SK-N-SH (cell line): Measurements from ENCODE around the gene DZIP3. TPM values are rescaled to one million over a fixed set of nuclear protein-coding genes. Genes with fewer than 3 reads are reported as not detected.

ENCODE experiments used
- CTCF ChIA-PET: fragments of 300-600, 350-600 bp; formaldehyde crosslinking; extraction: SDS; loops from one replicate; lab custom pipeline; 2021; lab: Yijun Ruan, JAX
- POLR2A ChIA-PET: fragments of 350-600 bp; sonication (Branson Sonifier 250); formaldehyde crosslinking; extraction: SDS; loops from one replicate; lab custom pipeline; 2020; ENCODE audit warnings: antibody characterized with exemption, inconsistent platforms; lab: Yijun Ruan, JAX
- DNase-seq: peaks from one replicate; pipeline ENCODE4 v3.0.0; 2012
- H2AFZ ChIP-seq: fragments of 200-600 bp; sonication (generic); 2 replicates; pipeline ENCODE4 v1.8.1; 2016; ENCODE audit warnings: antibody characterized with exemption, mild to moderate bottlenecking, low read depth
- H3F3A ChIP-seq: fragments of 200-600 bp; sonication (generic); replicated peaks from 2 replicates; pipeline ENCODE3; 2016; ENCODE audit warnings: antibody characterized with exemption, mild to moderate bottlenecking; ENCODE audit not compliant: insufficient read depth
- H3K27ac ChIP-seq, 2 experiments: fragments of 200-500 bp in 1 of 2; fragments of 200-600 bp in 1 of 2; sonication (Bioruptor generic) in 1 of 2; sonication (generic), shearing (Covaris generic) in 1 of 2; 2 replicates each; pipeline versions ENCODE4 v1.5.1 to v1.6.1; 2014 to 2016; ENCODE audit warnings: low read depth in 2 of 2, inconsistent platforms in 1 of 2, low read length in 1 of 2, mild to moderate bottlenecking in 1 of 2, mixed read lengths in 1 of 2
- H3K27me3 ChIP-seq: fragments of 200-600 bp; sonication (generic), shearing (Covaris generic); 2 replicates; pipeline ENCODE4 v1.6.1; 2016; ENCODE audit warnings: mixed run types; ENCODE audit not compliant: insufficient read depth
- H3K36me3 ChIP-seq, 2 experiments: fragments of 200-500 bp in 1 of 2; fragments of 200-600 bp in 1 of 2; sonication (Bioruptor generic) in 1 of 2; sonication (generic) in 1 of 2; replicated peaks in 1 of 2; 2 replicates each; pipeline versions ENCODE3 to v1.5.1; 2014 to 2016; ENCODE audit warnings: low read length in 1 of 2, mild to moderate bottlenecking in 1 of 2; ENCODE audit not compliant: insufficient read depth in 2 of 2, control insufficient read depth in 1 of 2
- H3K4me1 ChIP-seq, 2 experiments: fragments of 200-500 bp in 1 of 2; fragments of 200-600 bp in 1 of 2; sonication (Bioruptor generic) in 1 of 2; sonication (generic), shearing (Covaris generic) in 1 of 2; 2 replicates each; pipeline versions ENCODE4 v1.5.1 to v1.6.1; 2014 to 2016; ENCODE audit warnings: low read depth in 1 of 2, low read length in 1 of 2, mixed run types in 1 of 2; ENCODE audit not compliant: insufficient read depth in 2 of 2, control insufficient read depth in 1 of 2
- H3K4me2 ChIP-seq: fragments of 200-600 bp; sonication (generic), shearing (Covaris generic); 2 replicates; pipeline ENCODE4 v1.6.1; 2017; ENCODE audit warnings: mixed run types
- H3K4me3 ChIP-seq, 2 experiments: fragments of 200-500 bp in 1 of 2; fragments of 200-600 bp in 1 of 2; sonication (Bioruptor generic) in 1 of 2; sonication (generic), shearing (Covaris generic) in 1 of 2; 2 replicates each; pipeline versions ENCODE4 v1.5.1 to v1.8.1; 2014 to 2016; ENCODE audit warnings: low read depth in 2 of 2, inconsistent platforms in 1 of 2, low read length in 1 of 2, mild to moderate bottlenecking in 1 of 2, mixed read lengths in 1 of 2, moderate library complexity in 1 of 2
- H3K79me2 ChIP-seq: fragments of 200-600 bp; sonication (generic); 2 replicates; pipeline ENCODE4 v1.8.1; 2017; ENCODE audit warnings: mild to moderate bottlenecking; ENCODE audit not compliant: insufficient read depth
- H3K9ac ChIP-seq: fragments of 200-600 bp; sonication (generic); 2 replicates; pipeline ENCODE4 v1.6.1; 2017; ENCODE audit warnings: mixed run types
- H3K9me2 ChIP-seq: fragments of 200-600 bp; sonication (generic); 2 replicates; pipeline ENCODE4 v1.6.1; 2017; ENCODE audit warnings: mixed run types
- H3K9me3 ChIP-seq: fragments of 200-600 bp; sonication (generic); 2 replicates; pipeline ENCODE4 v1.6.1; 2017; ENCODE audit warnings: mixed run types, mild to moderate bottlenecking, moderate library complexity
- H4K20me1 ChIP-seq: fragments of 200-600 bp; sonication (generic); 2 replicates; pipeline ENCODE4 v1.6.1; 2017; ENCODE audit warnings: mild to moderate bottlenecking, mixed run types; ENCODE audit not compliant: insufficient read depth
- CHD2 ChIP-seq: fragments of 150-350 bp; IDR thresholded peaks from 2 replicates; pipeline ENCODE4 v1.6.1; 2018; ENCODE audit warnings: low read length; ENCODE audit not compliant: partially characterized antibody
- ELF1 ChIP-seq: IDR thresholded peaks from 2 replicates; pipeline ENCODE4 v1.4.0; 2012
- EZH2phosphoT487 ChIP-seq: fragments of 200-600 bp; sonication (generic); IDR thresholded peaks from 2 replicates; pipeline ENCODE4 v1.6.1; 2017; ENCODE audit warnings: low read depth, mixed run types, mild to moderate bottlenecking, antibody characterized with exemption, moderate library complexity, borderline replicate concordance
- FOSL2 ChIP-seq: IDR thresholded peaks from 2 replicates; pipeline ENCODE4 v1.4.0; 2012; ENCODE audit warnings: low read depth, mild to moderate bottlenecking, moderate library complexity, borderline replicate concordance
- FOXM1 ChIP-seq: IDR thresholded peaks from 2 replicates; pipeline ENCODE4 v1.4.0; 2012; ENCODE audit warnings: low read depth, mild to moderate bottlenecking
- JUND ChIP-seq: IDR thresholded peaks from 2 replicates; pipeline ENCODE4 v1.4.0; 2012
- MEF2A ChIP-seq: IDR thresholded peaks from 2 replicates; pipeline ENCODE4 v1.4.0; 2012; ENCODE audit warnings: low read depth, borderline replicate concordance
- PBX3 ChIP-seq: IDR thresholded peaks from 2 replicates; pipeline ENCODE4; 2012
- RFX5 ChIP-seq: IDR thresholded peaks from 2 replicates; pipeline ENCODE4 v1.6.1; 2012; ENCODE audit warnings: mild to moderate bottlenecking, improper control_type of control experiment, low read length
- RXRA ChIP-seq: IDR thresholded peaks from 2 replicates; pipeline ENCODE4 v1.4.0; 2012; ENCODE audit warnings: low read depth, mild to moderate bottlenecking, borderline replicate concordance
- SMC3 ChIP-seq: IDR thresholded peaks from 2 replicates; pipeline ENCODE4 v1.6.1; 2012; ENCODE audit warnings: low read depth, low read length, improper control_type of control experiment
- TAF1 ChIP-seq: IDR thresholded peaks from 2 replicates; pipeline ENCODE4 v1.6.1; 2012; ENCODE audit warnings: low read depth, mild to moderate bottlenecking, low read length, moderate library complexity, borderline replicate concordance
- TCF12 ChIP-seq: IDR thresholded peaks from 2 replicates; pipeline ENCODE4 v1.4.0; 2012
- YY1 ChIP-seq: IDR thresholded peaks from 2 replicates; pipeline ENCODE4 v1.4.0; 2012; ENCODE audit warnings: low read depth, mild to moderate bottlenecking
- WGBS: methylation state at CpG from one replicate; pipeline ENCODE4 v1.1.6; 2017; ENCODE audit warnings: low lambda C conversion rate; 5-methylcytosine and 5-hydroxymethylcytosine counted together
- polyA plus RNA-seq, 3 experiments: library from polyadenylated mRNA; depleted of rRNA; stranded (reverse); fragments of >200 nt; gene quantifications; 2 replicates each; pipeline ENCODE4 v1.2.3, GENCODE V29; 2012
- TF ChIP-seq, protein P1 (sequence below): fragments of 150-350 bp; IDR thresholded peaks from 2 replicates; pipeline ENCODE4 v1.6.1; 2017; ENCODE audit warnings: antibody characterized with exemption, low read length, low read depth, borderline replicate concordance
- TF ChIP-seq, protein P2 (sequence below): IDR thresholded peaks from 2 replicates; pipeline ENCODE4 v1.6.1; 2012; ENCODE audit warnings: mild to moderate bottlenecking, low read depth, low read length, moderate library complexity

DZIP3 gene
- polyA plus RNA-seq, 1 of the 3 experiments (the other 2 are of a cell fraction): 6.3 TPM

- peaks cover 75% of the 10 kb centered on the region for H3K79me2 ChIP-seq
- peak; percentile 2 for DNase-seq
- peak overlapping the region; percentile 88; the same call in 1 of the 2 replicates for H3K9ac ChIP-seq
- H3K36me3 ChIP-seq: no peaks in the 10 kb centered on the region
- H3K9me3 ChIP-seq: no peaks in the 10 kb centered on the region
- WGBS: 20% methylated on average over 4 of the region's 4 CpGs
- H2AFZ ChIP-seq: no peak overlapping the region; the same call in 1 of the 2 replicates
- H3K27ac ChIP-seq: peak overlapping the region; percentile 25 to 94; a peak in 3 of 4 replicates
- peak overlapping the region; percentile 85 to 98 for H3K4me3 ChIP-seq
- CTCF ChIA-PET: interaction anchor here (1.1 to 2.3 kb wide), 3 partner anchors 9 to 328 kb away, joined by 3 to 8 read pairs (median 6); no protein-coding TSS in a partner anchor
- no peaks in the 10 kb centered on the region for H4K20me1 ChIP-seq
- TF ChIP-seq EZH2phosphoT487 (no peak), TAF1 (no peak), YY1 (no peak), RFX5 (no peak), CHD2 (no peak), FOXM1 (no peak), TCF12 (no peak), JUND (no peak), FOSL2 (no peak), RXRA (no peak), SMC3 (no peak)
- TF ChIP-seq, protein P1, sequence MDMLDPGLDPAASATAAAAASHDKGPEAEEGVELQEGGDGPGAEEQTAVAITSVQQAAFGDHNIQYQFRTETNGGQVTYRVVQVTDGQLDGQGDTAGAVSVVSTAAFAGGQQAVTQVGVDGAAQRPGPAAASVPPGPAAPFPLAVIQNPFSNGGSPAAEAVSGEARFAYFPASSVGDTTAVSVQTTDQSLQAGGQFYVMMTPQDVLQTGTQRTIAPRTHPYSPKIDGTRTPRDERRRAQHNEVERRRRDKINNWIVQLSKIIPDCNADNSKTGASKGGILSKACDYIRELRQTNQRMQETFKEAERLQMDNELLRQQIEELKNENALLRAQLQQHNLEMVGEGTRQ: no peak
- TF ChIP-seq, protein P2, sequence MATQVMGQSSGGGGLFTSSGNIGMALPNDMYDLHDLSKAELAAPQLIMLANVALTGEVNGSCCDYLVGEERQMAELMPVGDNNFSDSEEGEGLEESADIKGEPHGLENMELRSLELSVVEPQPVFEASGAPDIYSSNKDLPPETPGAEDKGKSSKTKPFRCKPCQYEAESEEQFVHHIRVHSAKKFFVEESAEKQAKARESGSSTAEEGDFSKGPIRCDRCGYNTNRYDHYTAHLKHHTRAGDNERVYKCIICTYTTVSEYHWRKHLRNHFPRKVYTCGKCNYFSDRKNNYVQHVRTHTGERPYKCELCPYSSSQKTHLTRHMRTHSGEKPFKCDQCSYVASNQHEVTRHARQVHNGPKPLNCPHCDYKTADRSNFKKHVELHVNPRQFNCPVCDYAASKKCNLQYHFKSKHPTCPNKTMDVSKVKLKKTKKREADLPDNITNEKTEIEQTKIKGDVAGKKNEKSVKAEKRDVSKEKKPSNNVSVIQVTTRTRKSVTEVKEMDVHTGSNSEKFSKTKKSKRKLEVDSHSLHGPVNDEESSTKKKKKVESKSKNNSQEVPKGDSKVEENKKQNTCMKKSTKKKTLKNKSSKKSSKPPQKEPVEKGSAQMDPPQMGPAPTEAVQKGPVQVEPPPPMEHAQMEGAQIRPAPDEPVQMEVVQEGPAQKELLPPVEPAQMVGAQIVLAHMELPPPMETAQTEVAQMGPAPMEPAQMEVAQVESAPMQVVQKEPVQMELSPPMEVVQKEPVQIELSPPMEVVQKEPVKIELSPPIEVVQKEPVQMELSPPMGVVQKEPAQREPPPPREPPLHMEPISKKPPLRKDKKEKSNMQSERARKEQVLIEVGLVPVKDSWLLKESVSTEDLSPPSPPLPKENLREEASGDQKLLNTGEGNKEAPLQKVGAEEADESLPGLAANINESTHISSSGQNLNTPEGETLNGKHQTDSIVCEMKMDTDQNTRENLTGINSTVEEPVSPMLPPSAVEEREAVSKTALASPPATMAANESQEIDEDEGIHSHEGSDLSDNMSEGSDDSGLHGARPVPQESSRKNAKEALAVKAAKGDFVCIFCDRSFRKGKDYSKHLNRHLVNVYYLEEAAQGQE: no peak
- TF ChIP-seq, all 33 proteins: peak for 0
- Histone ChIP-seq H3K4me2 (peak overlapping the region; percentile 75), H3K27me3 (no peaks in the 10 kb centered on the region), H3K4me1 (peaks cover 0 to 10% of the 10 kb centered on the region in 2 experiments; a peak in 3 of 4 replicates), H3F3A (peaks cover 11% of the 10 kb centered on the region), H3K9me2 (no peaks in the 10 kb centered on the region)
- POLR2A ChIA-PET: interaction anchor here (1.3 to 1.4 kb wide), 2 partner anchors 10 to 103 kb away, joined by 3 to 6 read pairs; no protein-coding TSS in a partner anchor
Observed at GRCh38 chr3:108590460-108590859, 938 bp downstream of the DZIP3 start.

DNA sequence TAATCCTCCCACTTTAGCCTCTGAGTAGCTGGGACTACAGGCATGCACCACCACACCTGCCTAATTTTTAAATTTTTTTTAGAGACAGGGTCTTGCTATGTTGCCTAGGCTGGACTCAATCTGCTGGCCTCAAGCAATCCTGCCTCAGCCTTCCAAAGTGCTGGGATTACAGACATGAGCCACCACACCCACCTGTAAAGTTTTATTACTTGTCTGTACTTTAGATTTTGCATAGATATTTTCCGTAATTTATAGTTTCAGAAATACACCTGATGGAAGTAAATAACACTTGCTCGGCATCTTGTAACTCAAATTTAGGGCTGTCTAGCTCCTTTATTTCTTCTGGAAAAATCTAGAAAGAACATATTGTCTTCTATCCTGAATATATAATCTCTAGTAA lies 5.8 kb downstream of the DZIP3 start:
- Histone ChIP-seq H3K4me3 (no peak overlapping the region), H3K4me2 (no peak overlapping the region), H3K27ac (no peak overlapping the region), H3F3A (no peaks in the 10 kb centered on the region), H3K27me3 (no peaks in the 10 kb centered on the region), H3K9ac (no peak overlapping the region), H3K36me3 (no peaks in the 10 kb centered on the region), H4K20me1 (no peaks in the 10 kb centered on the region), H3K9me3 (no peaks in the 10 kb centered on the region), H3K9me2 (no peaks in the 10 kb centered on the region), H2AFZ (no peak overlapping the region), H3K4me1 (peaks cover 0 to 10% of the 10 kb centered on the region in 2 experiments; a peak in 2 of 4 replicates), H3K79me2 (peaks cover 38% of the 10 kb centered on the region)
- ChIA-PET CTCF (interaction anchor here (0.6 to 1.0 kb wide), 2 partner anchors 48 to 100 kb away, joined by 3 read pairs; no protein-coding TSS in a partner anchor), POLR2A (no interaction called here)
- DNase-seq: no peak
- WGBS: 100% methylated on average over 2 of the region's 2 CpGs
- TF ChIP-seq MEF2A (no peak), ELF1 (no peak), PBX3 (no peak)
